Activated CD8-positive, alpha-beta memory T cell treated with anti-CD3 and anti-CD28 coated beads for 24 hours (primary cell): ENCODE data around the gene NETO1.

Source experiments
- DNase-seq: peaks from one replicate; pipeline ENCODE4 v3.0.0-alpha.2; 2020

The NETO1 gene

GRCh38 chr18:72721330-72721729 is 146.5 kb downstream of the NETO1 start:
- DNase-seq, result no peak

GRCh38 chr18:72720116-72720515 is 147.7 kb downstream of the NETO1 start:
- no peak for DNase-seq

- no peak for DNase-seq
These were observed 163.6 kb downstream of the NETO1 start for GRCh38 chr18:72704202-72704601.

- no peak for DNase-seq
These were observed 166.7 kb downstream of the NETO1 start for GRCh38 chr18:72700961-72701710.

GRCh38 chr18:72697706-72698105 is 170.1 kb downstream of the NETO1 start:
- DNase-seq, result no peak

- DNase-seq, result no peak
These were observed 175.2 kb downstream of the NETO1 start for GRCh38 chr18:72692595-72692994.
